Activated CD4-positive, alpha-beta T cell treated with anti-CD3 and anti-CD28 coated beads for 4 hours (primary cell): ENCODE measurements around the gene MSH5.

Experiments
- DNase-seq, 2 donors: peaks; one replicate each; pipeline ENCODE4 v3.0.0-alpha.2; 2020

The MSH5 gene

GRCh38 chr6:31762878-31763618 lies 23.2 kb downstream of the MSH5 start:
- DNase-seq = no peak

- no peak for DNase-seq
Observed at GRCh38 chr6:31763619-31763940, 23.8 kb downstream of the MSH5 start.

GRCh38 chr6:31764198-31764597 lies 24.4 kb downstream of the MSH5 start:
- DNase-seq = no peak

- no peak for DNase-seq
Observed at GRCh38 chr6:31765559-31765909, 25.7 kb downstream of the MSH5 start.

GRCh38 chr6:31765910-31766794 lies 26.3 kb downstream of the MSH5 start:
- no peak for DNase-seq

- no peak for DNase-seq
Observed at GRCh38 chr6:31767096-31767645, 27.4 kb downstream of the MSH5 start.

- DNase-seq = no peak
Observed at GRCh38 chr6:31768363-31769257, 28.8 kb downstream of the MSH5 start.

- DNase-seq = peak; percentile 72 to 79
Observed at GRCh38 chr6:31769684-31770371, 30.0 kb downstream of the MSH5 start.

GRCh38 chr6:31770860-31771259 lies 31.1 kb downstream of the MSH5 start:
- DNase-seq = no peak

GRCh38 chr6:31771992-31772358 lies 32.2 kb downstream of the MSH5 start:
- DNase-seq = peak; percentile 53 to 59

GRCh38 chr6:31775184-31775583 lies 35.4 kb downstream of the MSH5 start:
- DNase-seq = no peak

- no peak for DNase-seq
Observed at GRCh38 chr6:31775633-31776484, 36.1 kb downstream of the MSH5 start.

GRCh38 chr6:31776485-31776988 lies 36.7 kb downstream of the MSH5 start:
- no peak for DNase-seq

GRCh38 chr6:31776989-31777666 lies 37.3 kb downstream of the MSH5 start, which contains the start of gene VWA7:
VWA7 (minus strand) TSS chr6:31777328; CDS start chr6:31776779, 549 bp downstream.
- DNase-seq = peak; percentile 77 to 83

GRCh38 chr6:31777667-31778050 lies 37.9 kb downstream of the MSH5 start:
- no peak for DNase-seq

GRCh38 chr6:31778193-31778592 lies 38.4 kb downstream of the MSH5 start:
- no peak for DNase-seq

GRCh38 chr6:31778999-31779885 lies 39.4 kb downstream of the MSH5 start:
- DNase-seq = no peak

- no peak for DNase-seq
Observed at GRCh38 chr6:31779908-31780307, 40.1 kb downstream of the MSH5 start.

GRCh38 chr6:31780507-31781243 lies 40.9 kb downstream of the MSH5 start:
- no peak for DNase-seq
